ENCODE results near the gene CCDC122.

The CCDC122 gene

DNA sequence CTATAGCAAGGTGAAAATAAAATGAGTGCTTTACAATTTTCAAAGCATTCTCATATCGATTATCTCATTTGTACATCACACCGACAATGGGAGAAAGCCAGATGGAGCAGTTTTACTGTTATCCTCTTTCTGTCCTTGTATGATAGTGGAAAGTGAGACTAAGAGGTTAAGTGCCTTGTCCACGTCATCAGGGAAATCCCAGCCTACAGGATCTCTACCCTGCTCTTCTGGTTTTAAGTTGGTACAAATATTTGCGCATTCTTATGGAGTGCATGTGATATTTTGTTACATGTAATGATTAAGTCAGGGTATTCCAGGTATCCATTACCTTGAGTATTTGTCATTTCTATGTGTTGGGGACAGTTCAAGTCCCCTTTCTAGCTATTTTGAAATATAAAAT lies 80.3 kb downstream of the CCDC122 start:
- no peak for DNase-seq

- DNase-seq, result no peak
These were observed 81.7 kb downstream of the CCDC122 start for GRCh38 chr13:43797869-43798268.

GRCh38 chr13:43797159-43797558 lies 82.4 kb downstream of the CCDC122 start:
- DNase-seq, result no peak

GRCh38 chr13:43794416-43794815 lies 85.1 kb downstream of the CCDC122 start:
- no peak for DNase-seq

- DNase-seq, result no peak
These were observed 87.3 kb downstream of the CCDC122 start for GRCh38 chr13:43792076-43792881.

DNA sequence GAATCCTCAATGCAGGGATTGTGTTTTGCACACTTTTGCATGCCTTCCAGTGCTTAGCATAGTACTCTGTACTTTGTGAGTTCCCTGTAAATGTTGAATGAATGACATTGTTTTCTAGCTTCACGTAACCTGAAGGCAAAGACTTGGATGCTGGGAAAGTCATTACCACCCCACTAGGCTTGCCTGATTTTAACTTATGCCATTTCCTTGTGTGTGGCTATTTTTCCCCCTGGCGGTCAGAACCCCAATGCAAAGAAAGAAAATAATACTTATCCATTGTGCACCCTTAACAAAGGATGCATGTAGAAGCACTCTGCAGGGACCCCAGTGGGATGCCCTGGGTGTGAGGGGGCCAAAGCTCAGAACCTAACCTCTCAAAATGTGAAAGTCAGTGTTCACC lies 91.5 kb downstream of the CCDC122 start:
- no peak for DNase-seq

- DNase-seq, result no peak
These were observed 92.0 kb downstream of the CCDC122 start for GRCh38 chr13:43787518-43787891.

DNA sequence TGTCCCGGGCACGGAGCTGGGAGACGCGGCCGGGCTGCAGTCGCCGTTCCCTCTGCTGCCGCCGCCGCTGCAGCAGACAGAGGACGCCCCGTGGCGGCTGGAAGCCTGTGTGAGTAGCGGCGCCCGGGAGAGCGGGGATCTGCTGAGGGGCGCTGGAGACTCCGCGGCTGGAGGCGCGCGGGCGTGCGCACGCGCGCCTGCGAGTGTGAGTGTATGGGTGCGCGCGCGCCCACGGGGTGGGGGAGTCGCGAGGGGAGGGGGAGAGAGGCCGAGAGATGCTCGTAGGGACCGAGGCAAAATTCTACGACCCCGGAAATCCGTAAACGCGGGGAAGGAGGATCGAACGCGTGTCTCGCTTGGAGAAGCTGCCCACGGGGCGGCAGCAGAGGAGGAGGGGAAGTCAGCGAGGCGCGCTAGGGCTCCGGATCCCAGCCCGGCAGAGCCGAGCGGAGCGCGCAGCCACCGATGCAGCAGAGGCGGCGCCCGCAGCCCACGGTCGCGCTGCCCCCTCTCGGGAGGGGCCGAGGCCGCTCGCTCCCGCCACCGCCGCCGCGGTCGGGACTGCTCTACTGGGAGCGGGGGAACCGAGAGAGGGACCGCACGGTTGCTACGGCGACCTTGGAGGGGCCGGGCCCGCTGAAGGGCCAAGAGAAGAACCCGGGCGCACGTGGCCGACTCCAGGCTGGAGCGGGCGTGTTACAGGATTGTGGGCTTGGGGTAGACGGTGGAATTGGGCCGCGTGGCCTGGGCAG lies 92.6 kb downstream of the CCDC122 start, which contains the start of gene ENOX1:
Gene ENOX1 (minus strand): TSS at position 207 of the 752 bp plus-strand sequence.
- DNase-seq, result peak; percentile 32

DNA sequence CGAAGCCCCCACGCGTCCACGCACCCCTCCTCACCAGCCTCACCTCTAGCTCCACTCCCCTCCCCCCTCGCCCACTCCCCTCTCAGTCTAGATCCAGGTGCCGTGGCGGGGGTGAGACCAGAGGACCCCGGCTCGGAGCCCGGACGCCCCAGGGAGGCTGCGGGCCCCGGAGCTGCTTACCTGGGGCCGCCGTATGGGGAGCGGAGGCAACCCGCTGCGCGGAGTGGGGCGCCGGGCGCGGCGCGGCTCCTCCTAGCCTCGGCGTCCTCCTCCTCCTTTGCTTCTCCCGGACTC lies 93.1 kb downstream of the CCDC122 start:
- DNase-seq, result no peak

All from cortex of kidney (tissue), 1 donor.